ENCODE results near the gene ISLR. TPM values are rescaled to one million over a fixed set of nuclear protein-coding genes. Genes with fewer than 3 reads are reported as not detected.

ISLR gene
- total RNA-seq, 2 donors from 2014 or later, result 51.7 to 108 TPM

GRCh38 chr15:74205582-74205947 lies 32.1 kb downstream of the ISLR start:
- no peak for DNase-seq (ENCODE audit: low spot score)
- intact Hi-C loops (cut with DNase I), result no loop called here

GRCh38 chr15:74206801-74207281 lies 33.3 kb downstream of the ISLR start:
- intact Hi-C loops (cut with DNase I), result no loop called here
- DNase-seq (ENCODE audit: low spot score), result no peak

- DNase-seq (ENCODE audit: low spot score), result no peak
- intact Hi-C loops (cut with DNase I), result no loop called here
Observed at GRCh38 chr15:74207652-74208440, 34.3 kb downstream of the ISLR start.

GRCh38 chr15:74208496-74208895 lies 35.0 kb downstream of the ISLR start:
- DNase-seq (ENCODE audit: low spot score), result no peak
- intact Hi-C loops (cut with DNase I), result no loop called here

GRCh38 chr15:74208901-74209559 lies 35.5 kb downstream of the ISLR start:
- intact Hi-C loops (cut with DNase I), result loop anchor here in 1 of 2 donors (1.0 kb wide), 1 partner anchor 43 kb away; no protein-coding TSS in a partner anchor
- no peak for DNase-seq (ENCODE audit: low spot score)

- intact Hi-C loops (cut with DNase I), result loop anchor here in 1 of 2 donors (1.0 kb wide), 1 partner anchor 43 kb away; no protein-coding TSS in a partner anchor
- DNase-seq (ENCODE audit: low spot score), result no peak
Observed at GRCh38 chr15:74209560-74209958, 36.0 kb downstream of the ISLR start.

GRCh38 chr15:74209997-74210671 lies 36.6 kb downstream of the ISLR start:
- intact Hi-C loops (cut with DNase I), result loop anchor here in 1 of 2 donors (1.0 kb wide), 1 partner anchor 44 kb away; no protein-coding TSS in a partner anchor
- DNase-seq (ENCODE audit: low spot score), result no peak

- intact Hi-C loops (cut with DNase I), result no loop called here
- no peak for DNase-seq (ENCODE audit: low spot score)
Observed at GRCh38 chr15:74210729-74211128, 37.2 kb downstream of the ISLR start.

GRCh38 chr15:74211656-74212055 lies 38.1 kb downstream of the ISLR start:
- DNase-seq (ENCODE audit: low spot score), result no peak
- intact Hi-C loops (cut with DNase I), result no loop called here

GRCh38 chr15:74212494-74212893 lies 39.0 kb downstream of the ISLR start:
- no peak for DNase-seq (ENCODE audit: low spot score)
- intact Hi-C loops (cut with DNase I), result no loop called here

- intact Hi-C loops (cut with DNase I), result no loop called here
- no peak for DNase-seq (ENCODE audit: low spot score)
Observed at GRCh38 chr15:74213858-74214284, 40.4 kb downstream of the ISLR start.

- no peak for DNase-seq (ENCODE audit: low spot score)
- intact Hi-C loops (cut with DNase I), result no loop called here
Observed at GRCh38 chr15:74214324-74215021, 41.0 kb downstream of the ISLR start.

- DNase-seq (ENCODE audit: low spot score), result no peak
- intact Hi-C loops (cut with DNase I), result no loop called here
Observed at GRCh38 chr15:74215958-74216357, 42.4 kb downstream of the ISLR start.

- DNase-seq (ENCODE audit: low spot score), result no peak
- intact Hi-C loops (cut with DNase I), result no loop called here
Observed at GRCh38 chr15:74216949-74217348, 43.4 kb downstream of the ISLR start.

- intact Hi-C loops (cut with DNase I), result no loop called here
- DNase-seq (ENCODE audit: low spot score), result no peak
Observed at GRCh38 chr15:74217907-74218885, 44.7 kb downstream of the ISLR start.

GRCh38 chr15:74220475-74221248 lies 47.2 kb downstream of the ISLR start:
- DNase-seq (ENCODE audit: low spot score), result no peak
- intact Hi-C loops (cut with DNase I), result no loop called here

- intact Hi-C loops (cut with DNase I), result loop anchor here in 1 of 2 donors (1.0 kb wide), 1 partner anchor 39 kb away; no protein-coding TSS in a partner anchor
Observed at GRCh38 chr15:74221399-74222239, 48.1 kb downstream of the ISLR start.

More at GRCh38 chr15:74221399-74222239, 48.1 kb downstream of the ISLR start:
- DNase-seq (ENCODE audit: low spot score), result no peak

All from posterior vena cava (tissue), 2 donors.